OCI-LY7 (cell line): ENCODE results near the gene AASDHPPT. TPM values are rescaled to one million over a fixed set of nuclear protein-coding genes. Genes with fewer than 3 reads are reported as not detected.

Experiments
- BruUV-seq: library from RNA; stranded (reverse); fragments of 400-500 nt; replicated peaks from 2 replicates; lab custom pipeline; 2021; lab: Mats Ljungman, UMichigan
- CTCF ChIA-PET: fragments of 300-600 bp; sonication (Branson Sonifier 250); formaldehyde crosslinking; loops from one replicate; lab custom pipeline; 2022; ENCODE audit warnings: antibody characterized with exemption; ENCODE audit not compliant: unreplicated experiment; lab: Charles Lee
- POLR2A ChIA-PET: fragments of 300-600 bp; sonication (Branson Sonifier 250); formaldehyde crosslinking; loops from one replicate; lab custom pipeline; 2022; ENCODE audit warnings: antibody characterized with exemption; lab: Charles Lee
- DNase-seq: peaks from one replicate; pipeline ENCODE4 v3.0.0-alpha.2; 2015; ENCODE audit warnings: low spot score
- H2AFZ ChIP-seq: fragments of 200-600 bp; sonication (generic), shearing (Covaris generic); 2 replicates; pipeline ENCODE4 v1.6.1; 2014; ENCODE audit warnings: mild to moderate bottlenecking, antibody characterized with exemption, low read length, moderate library complexity
- H3K27ac ChIP-seq: fragments of 200-600 bp; sonication (generic); 2 replicates; pipeline ENCODE4 v1.5.1; 2014; ENCODE audit warnings: mixed run types, low read depth, mild to moderate bottlenecking, moderate library complexity, low read length, inconsistent platforms; ENCODE audit not compliant: poor library complexity, severe bottlenecking
- H3K36me3 ChIP-seq: fragments of 200-600 bp; sonication (generic); 2 replicates; pipeline ENCODE4 v1.6.1; 2014; ENCODE audit warnings: mild to moderate bottlenecking, antibody characterized with exemption, low read length, moderate library complexity, mixed read lengths; ENCODE audit not compliant: insufficient read depth
- H3K4me1 ChIP-seq: fragments of 200-600 bp; sonication (generic); 2 replicates; pipeline ENCODE4 v1.5.1; 2014; ENCODE audit warnings: mild to moderate bottlenecking, low read length; ENCODE audit not compliant: insufficient read depth, poor library complexity, severe bottlenecking
- H3K4me2 ChIP-seq: fragments of 200-600 bp; sonication (generic); 2 replicates; pipeline ENCODE4 v1.6.1; 2014; ENCODE audit warnings: mild to moderate bottlenecking, low read length
- H3K4me3 ChIP-seq: fragments of 200-600 bp; sonication (generic); 2 replicates; pipeline ENCODE4 v1.5.1; 2014; ENCODE audit warnings: mild to moderate bottlenecking, low read depth, low read length; ENCODE audit not compliant: poor library complexity, severe bottlenecking
- H3K79me2 ChIP-seq: fragments of 200-600 bp; sonication (generic); 2 replicates; pipeline ENCODE4 v1.6.1; 2016; ENCODE audit warnings: low read depth, mild to moderate bottlenecking, low read length, moderate library complexity, mixed read lengths; ENCODE audit not compliant: insufficient read depth
- H3K9me2 ChIP-seq: fragments of 200-600 bp; sonication (generic); 2 replicates; pipeline ENCODE4 v1.6.1; 2016; ENCODE audit warnings: mild to moderate bottlenecking, low read length, mixed read lengths; ENCODE audit not compliant: insufficient read depth
- H3K9me3 ChIP-seq: fragments of 200-600 bp; sonication (generic); 2 replicates; pipeline ENCODE4 v1.6.1; 2014; ENCODE audit warnings: mild to moderate bottlenecking, mixed run types, low read length, mixed read lengths
- H4K20me1 ChIP-seq: fragments of 200-600 bp; sonication (generic); 2 replicates; pipeline ENCODE4 v1.6.1; 2014; ENCODE audit warnings: mild to moderate bottlenecking, antibody characterized with exemption, low read length, moderate library complexity, mixed read lengths; ENCODE audit not compliant: insufficient read depth
- CTCF ChIP-seq: fragments of 200-600 bp; sonication (generic); conservative IDR thresholded peaks from 2 replicates; pipeline ENCODE4 v1.5.1; 2014; ENCODE audit warnings: mild to moderate bottlenecking, antibody characterized with exemption, low read length, moderate library complexity, mixed read lengths
- EZH2phosphoT487 ChIP-seq: fragments of 200-600 bp; sonication (generic); IDR thresholded peaks from 2 replicates; pipeline ENCODE4 v1.6.1; 2018; ENCODE audit warnings: low read depth, borderline replicate concordance, mild to moderate bottlenecking, mixed run types, antibody characterized with exemption, low read length, moderate library complexity, mixed read lengths
- intact Hi-C: fragments of 100-400 bp; cut with micrococcal nuclease; formaldehyde crosslinking; loops from one replicate; pipeline ENCODE4 v1.10.0; 2022; ENCODE audit not compliant: unreplicated experiment
- total RNA-seq, 2 experiments: library from RNA; depleted of rRNA in 1 of 2; stranded (reverse); fragments of >200 nt in 1 of 2; shearing (Covaris generic) in 1 of 2; gene quantifications; 2 replicates each; pipeline ENCODE4 v1.2.3, GENCODE V29; 2014 to 2022

Gene AASDHPPT
- total RNA-seq, 2 experiments from 2014 or later = 49.5 to 51.1 TPM

- Histone ChIP-seq H3K27ac (no peak overlapping the region), H4K20me1 (no peaks in the 10 kb centered on the region), H3K4me1 (no peaks in the 10 kb centered on the region), H3K4me3 (no peak overlapping the region), H3K9me3 (no peaks in the 10 kb centered on the region), H3K36me3 (no peaks in the 10 kb centered on the region), H3K79me2 (no peaks in the 10 kb centered on the region), H2AFZ (no peak overlapping the region), H3K4me2 (no peak overlapping the region), H3K9me2 (no peaks in the 10 kb centered on the region)
- intact Hi-C loops = no loop called here
- POLR2A ChIA-PET = interaction anchor here (0.5 kb wide), 1 partner anchor 308 kb away, joined by 6 read pairs; no protein-coding TSS in a partner anchor
- TF ChIP-seq CTCF (no peak), EZH2phosphoT487 (no peak)
- CTCF ChIA-PET = no interaction called here
- DNase-seq = no peak
- BruUV-seq = no TSS peak
Measured at GRCh38 chr11:106121570-106122320, 44.3 kb downstream of the AASDHPPT start.

- no peak overlapping the region for H2AFZ ChIP-seq
- H4K20me1 ChIP-seq = no peaks in the 10 kb centered on the region
- no peak overlapping the region for H3K4me3 ChIP-seq
- no peak overlapping the region for H3K4me2 ChIP-seq
- ChIA-PET CTCF (no interaction called here), POLR2A (interaction anchor here (0.6 to 1.3 kb wide), 3 partner anchors 9 to 75 kb away, joined by 3 to 5 read pairs (median 4); no protein-coding TSS in a partner anchor)
- H3K9me3 ChIP-seq = no peaks in the 10 kb centered on the region
- no peak overlapping the region for H3K27ac ChIP-seq
- no peaks in the 10 kb centered on the region for H3K4me1 ChIP-seq
- no TSS peak for BruUV-seq
- no peak for TF ChIP-seq EZH2phosphoT487
- TF ChIP-seq CTCF = no peak
- no peaks in the 10 kb centered on the region for H3K9me2 ChIP-seq
- H3K36me3 ChIP-seq = no peaks in the 10 kb centered on the region
- H3K79me2 ChIP-seq = no peaks in the 10 kb centered on the region
- no peak for DNase-seq
- intact Hi-C loops = no loop called here
Measured at GRCh38 chr11:106127604-106128003, 50.1 kb downstream of the AASDHPPT start.

- H3K9me2 ChIP-seq = no peaks in the 10 kb centered on the region
- H3K4me3 ChIP-seq = no peak overlapping the region
- H3K27ac ChIP-seq = no peak overlapping the region
- ChIA-PET CTCF (no interaction called here), POLR2A (interaction anchor here (1.1 to 1.3 kb wide), 3 partner anchors 24 to 39 kb away, joined by 3 to 5 read pairs (median 3); no protein-coding TSS in a partner anchor)
- no peaks in the 10 kb centered on the region for H3K36me3 ChIP-seq
- H4K20me1 ChIP-seq = no peaks in the 10 kb centered on the region
- intact Hi-C loops = no loop called here
- BruUV-seq = no TSS peak
- no peaks in the 10 kb centered on the region for H3K4me1 ChIP-seq
- no peaks in the 10 kb centered on the region for H3K9me3 ChIP-seq
- H3K79me2 ChIP-seq = no peaks in the 10 kb centered on the region
- H2AFZ ChIP-seq = no peak overlapping the region
- no peak for DNase-seq
- TF ChIP-seq EZH2phosphoT487 (no peak), CTCF (no peak)
- no peak overlapping the region for H3K4me2 ChIP-seq
Measured at GRCh38 chr11:106128740-106129139, 51.3 kb downstream of the AASDHPPT start.
